ENCODE measurements around the gene OMG.
"Not testable (repeated sequence)": the region's sequence is repeated elsewhere in the genome, so short reads cannot be mapped to it uniquely, and the experiment has no call there.

The OMG gene

DNA sequence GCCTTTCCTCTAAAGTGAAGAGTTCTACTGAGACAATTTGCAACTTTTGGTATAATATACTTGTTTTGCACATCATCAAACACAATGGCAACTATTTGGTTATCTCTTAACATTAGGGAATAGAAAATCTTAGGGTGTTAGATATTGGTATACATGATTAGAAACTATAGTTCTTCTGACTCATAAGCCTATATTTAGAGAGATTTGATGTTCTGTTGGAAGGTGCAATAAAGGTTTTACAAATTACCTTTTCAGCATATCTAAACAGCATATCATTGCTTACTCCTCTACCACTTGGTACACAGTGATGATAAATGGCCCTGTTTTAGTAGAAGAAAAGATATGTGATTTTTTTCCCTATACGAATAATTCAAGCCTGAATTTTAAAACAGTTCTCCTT is 10.6 kb upstream of the OMG start:
- DNase-seq = no peak

DNA sequence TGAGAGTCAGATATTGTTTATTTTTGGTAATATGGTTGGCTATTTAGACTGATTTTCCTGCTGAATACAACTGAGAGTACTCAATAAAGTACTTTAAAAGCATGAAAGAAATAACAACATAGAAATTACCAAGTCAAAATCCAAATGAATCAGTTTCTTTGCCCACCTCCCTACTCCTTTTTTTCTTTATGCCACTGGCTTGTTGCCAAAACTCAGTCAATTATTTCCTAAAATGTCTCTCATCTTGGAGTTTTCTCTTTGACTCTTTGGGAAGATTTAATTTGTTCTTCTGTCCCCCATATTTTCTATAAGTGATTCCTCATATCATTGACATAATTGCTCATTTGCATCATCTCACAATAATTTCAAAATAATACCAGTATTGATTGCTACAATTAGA is 2.6 kb upstream of the OMG start:
- no peak for DNase-seq

DNA sequence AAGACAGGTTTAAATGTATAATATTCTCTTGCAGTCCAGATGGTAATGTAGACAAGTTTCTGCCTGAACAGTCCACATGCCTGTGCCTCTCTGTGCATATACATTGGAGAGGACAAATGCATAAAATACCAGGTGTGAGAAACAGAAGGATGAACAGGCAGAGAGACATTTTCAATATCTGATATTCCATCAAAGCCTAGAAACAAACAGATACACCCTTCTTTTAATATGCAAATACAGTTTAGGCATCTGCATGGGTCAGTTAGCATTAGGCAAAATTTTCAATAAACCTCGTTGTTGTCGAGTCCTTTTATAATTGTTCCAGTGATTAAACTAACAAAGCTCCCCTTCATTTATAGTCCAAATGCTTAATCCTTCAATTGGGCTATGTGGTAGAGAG is 897 bp downstream of the OMG start:
- DNase-seq = no peak

DNA sequence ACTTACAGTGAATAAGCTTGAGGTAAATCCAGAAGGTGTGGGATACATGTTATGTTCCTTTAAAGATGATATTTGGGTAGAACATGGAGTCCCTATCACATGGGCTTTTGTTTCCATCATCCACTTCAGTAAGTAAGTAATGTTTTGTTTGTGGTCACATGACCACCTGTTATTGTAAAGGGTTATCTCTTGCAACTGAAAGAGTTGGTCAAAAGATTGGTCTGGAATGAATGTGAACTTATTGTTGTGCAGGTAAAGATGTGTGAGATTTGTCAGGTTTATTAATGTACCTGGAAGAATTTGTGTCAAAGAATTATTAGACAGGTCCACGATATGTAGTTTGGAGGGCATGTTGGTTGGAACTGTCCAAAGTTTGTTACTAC is 1.6 kb downstream of the OMG start:
- DNase-seq = no peak

DNA sequence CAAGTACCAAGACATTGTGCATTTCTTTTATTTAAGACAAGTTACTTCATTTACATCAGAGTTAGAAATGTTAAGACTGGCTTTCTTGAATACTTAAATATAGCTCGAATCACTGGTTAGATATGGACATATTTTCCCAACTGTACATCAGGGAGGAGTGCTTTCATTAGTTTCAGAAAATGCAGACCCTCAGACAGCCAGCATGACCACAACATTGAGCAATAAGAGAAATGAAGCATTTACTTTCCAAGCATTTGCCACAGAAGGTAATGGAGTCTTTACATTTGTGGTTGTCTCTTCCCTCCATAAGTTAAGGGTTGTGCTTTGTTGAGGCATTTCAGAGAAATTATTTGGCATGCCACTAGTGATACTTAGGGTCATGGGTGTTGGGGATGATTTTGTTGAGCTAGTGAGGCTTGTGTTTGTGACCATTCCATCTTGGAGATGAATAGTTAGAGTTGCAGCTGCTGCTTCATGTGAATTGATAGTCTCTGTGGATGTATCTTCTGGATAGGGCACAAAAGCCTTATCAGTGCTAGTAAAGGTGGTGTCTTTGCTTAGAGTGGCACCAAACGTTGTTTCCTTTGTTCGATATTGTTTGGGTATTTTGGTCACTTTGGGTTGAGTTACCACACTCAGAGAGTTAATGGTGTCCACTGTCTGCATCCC is 2.1 kb downstream of the OMG start:
- DNase-seq = no peak

DNA sequence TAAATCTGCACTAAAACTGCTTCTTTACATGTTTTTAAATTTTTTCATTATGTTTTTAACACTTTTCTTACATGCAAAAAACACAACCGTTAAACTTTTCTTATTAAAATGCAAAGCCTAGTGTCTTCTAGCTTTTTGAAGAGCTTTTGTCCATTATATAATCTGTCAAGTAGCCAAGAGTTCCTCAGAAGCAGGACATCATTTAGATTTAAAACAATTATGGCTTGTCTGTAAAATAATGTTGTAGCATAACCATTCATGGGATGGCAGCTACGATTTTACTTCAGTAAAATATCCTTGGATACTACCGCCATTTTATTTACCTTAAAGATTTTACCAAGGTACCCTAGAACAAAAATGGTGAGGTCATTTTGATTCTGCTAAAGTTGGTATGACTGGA is 2.8 kb downstream of the OMG start:
- no peak for DNase-seq

DNA sequence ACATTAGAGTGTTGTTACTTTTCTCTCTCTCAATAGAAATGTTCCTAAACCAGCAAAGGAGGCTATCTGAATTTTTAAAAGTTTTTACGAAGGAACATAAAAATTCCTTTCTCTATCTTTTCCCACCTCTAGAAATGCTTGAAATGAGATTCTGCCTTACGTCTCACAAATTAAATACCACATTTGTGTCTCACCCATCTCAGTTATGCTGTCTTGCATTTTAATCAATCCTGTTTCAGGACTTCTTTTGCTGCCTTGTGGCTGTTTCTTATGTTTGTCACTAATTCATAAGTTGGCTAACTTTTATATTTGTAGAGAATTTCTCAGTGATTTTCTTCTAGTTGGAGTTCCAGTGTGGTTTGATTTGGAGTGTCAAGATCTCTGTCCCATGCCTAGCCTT is 3.5 kb downstream of the OMG start:
- DNase-seq = no peak

DNA sequence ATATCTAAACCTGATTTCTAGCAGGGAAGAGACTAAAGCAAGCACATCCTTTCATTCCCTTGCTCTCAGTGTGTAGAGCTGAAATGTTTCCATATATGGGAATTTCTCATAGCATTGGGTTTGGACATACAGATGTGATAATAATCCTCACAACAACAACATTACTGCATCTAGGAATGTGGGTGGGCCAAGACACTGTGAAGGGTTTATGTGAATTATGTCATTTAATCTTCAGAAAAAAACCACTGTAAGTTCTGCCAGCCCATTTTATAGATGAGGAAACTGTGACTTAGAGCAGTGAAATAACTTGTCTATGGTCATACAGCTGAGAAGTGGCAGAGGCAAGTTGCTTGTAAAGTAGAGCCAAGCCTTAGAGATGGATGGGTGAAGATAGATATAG is 5.2 kb downstream of the OMG start:
- no peak for DNase-seq

DNA sequence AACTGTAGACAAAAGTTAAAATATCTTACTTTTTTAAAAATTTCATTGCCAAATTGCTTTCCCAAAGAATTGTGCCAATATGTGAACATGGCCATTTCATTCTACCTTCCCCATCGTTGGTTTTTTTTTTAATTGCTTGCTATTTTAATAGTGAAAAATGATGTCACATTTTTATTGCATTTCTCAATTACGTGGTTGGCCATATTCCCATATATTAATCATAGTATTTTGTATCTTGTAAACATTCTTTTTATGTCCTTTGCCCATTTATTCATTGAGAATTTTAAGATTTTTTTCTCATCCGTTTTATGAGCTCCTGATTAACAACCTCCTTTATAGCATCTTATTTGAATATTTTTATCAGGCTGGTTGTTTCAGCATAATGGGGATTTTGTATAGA is 7.2 kb downstream of the OMG start:
- DNase-seq = no peak

DNA sequence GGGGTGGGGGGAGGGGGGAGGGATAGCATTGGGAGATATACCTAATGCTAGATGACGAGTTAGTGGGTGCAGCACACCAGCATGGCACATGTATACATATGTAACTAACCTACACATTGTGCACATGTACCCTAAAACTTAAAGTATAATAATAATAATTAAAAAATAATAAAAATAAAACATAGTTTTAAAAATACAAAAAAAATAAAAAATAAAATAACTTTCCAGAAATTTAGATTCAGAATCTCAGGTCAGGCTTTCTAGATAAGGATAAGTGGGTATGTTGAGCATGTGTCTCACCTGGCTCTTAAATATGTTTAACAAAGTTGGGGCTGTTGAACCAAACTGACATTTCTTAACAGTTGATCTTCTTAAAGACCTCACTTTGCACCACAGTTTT is 9.1 kb downstream of the OMG start:
- not testable (repeated sequence) for DNase-seq

DNA sequence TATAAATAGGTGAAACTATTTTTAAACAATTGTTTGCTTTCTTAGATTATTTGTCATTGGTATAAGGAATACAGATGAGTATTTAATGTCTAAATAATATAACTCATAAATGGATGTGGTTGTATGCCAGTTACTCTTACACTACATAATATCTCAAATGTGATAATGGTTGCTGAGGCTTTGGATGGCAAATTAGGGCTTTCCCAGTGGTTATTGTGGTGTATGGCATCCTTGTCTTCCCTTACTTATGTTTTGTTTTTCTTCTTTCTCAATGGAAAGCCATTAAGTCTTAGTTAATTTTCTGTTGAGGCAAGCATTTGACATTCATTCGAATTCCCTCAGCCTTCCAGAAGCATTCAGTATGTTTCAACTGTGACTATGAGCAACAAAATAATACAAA is 10.5 kb downstream of the OMG start:
- no peak for DNase-seq

DNA sequence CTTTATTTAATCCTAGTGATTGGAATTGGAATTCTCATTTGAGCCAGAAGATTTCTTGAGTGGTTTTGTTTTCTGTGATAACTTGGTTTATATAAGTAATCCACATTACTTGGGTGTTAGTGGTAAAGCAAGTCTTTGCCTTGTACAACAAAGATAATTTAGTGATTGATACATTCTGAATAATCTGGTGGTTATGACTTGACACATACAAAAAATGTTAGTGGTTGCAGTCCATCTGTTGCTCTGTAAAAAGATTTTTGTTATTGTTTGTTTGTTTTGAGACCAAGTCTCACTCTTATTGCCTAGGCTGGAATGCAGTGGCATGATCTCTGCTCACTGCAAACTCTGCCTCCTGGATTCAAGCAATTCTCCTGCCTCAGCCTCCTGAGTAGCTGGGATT is 13.2 kb downstream of the OMG start:
- no peak for DNase-seq

DNA sequence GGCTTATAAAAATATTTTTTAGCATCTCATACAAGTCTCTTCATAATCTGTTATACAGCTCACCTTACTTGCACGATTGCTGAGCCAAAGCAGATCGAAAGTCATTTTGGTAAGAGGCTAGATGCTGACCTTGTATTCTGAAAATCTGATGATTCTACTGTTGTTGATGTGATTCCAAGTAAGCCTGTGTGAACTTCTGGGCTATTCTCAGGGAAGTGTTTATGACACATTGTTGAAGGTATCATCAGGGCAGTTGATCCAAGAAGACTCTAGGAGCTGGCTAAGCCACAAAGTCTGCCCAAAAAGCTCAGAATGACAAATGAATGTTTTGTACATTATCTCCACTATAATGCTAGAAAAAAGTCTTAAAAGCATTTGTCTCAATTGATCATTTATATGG is 16.0 kb downstream of the OMG start:
- no peak for DNase-seq

DNA sequence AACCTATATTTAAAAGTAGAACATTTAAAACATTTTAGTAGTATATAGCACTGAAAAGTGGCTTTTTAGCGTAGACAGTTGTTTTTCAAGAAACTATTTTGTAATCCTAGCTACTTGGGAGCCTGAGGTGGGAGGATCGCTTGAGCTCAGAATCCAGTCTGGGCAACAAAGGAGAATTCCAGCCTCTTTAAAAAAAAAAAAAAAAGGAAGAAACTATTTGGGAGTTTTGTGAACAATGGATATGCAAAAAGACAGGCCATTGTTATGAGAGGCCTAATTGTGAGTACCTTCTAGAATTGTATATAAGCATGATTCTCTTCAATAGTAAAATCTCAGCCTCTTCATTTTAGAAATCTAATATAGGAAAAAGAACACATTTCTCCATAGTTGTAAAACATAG is 17.6 kb downstream of the OMG start:
- no peak for DNase-seq

DNA sequence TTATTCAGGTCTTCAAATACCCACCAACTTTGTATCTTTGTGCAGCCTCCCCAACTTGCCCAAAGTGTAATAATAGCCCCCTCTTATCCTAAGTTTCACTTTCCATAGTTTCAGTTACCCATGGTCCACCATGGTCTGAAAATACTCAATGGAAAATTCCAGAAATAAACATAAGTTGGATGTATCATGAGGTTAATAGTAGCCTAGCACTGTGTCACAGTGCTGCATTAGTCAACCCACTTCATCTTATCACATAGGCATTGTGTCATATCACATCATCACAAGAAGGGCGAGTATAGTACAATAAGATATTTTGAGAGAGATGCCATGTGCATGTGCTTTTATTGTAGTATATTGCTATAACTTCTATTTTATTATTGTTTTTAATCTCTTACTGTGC is 21.9 kb downstream of the OMG start:
- DNase-seq = no peak

DNA sequence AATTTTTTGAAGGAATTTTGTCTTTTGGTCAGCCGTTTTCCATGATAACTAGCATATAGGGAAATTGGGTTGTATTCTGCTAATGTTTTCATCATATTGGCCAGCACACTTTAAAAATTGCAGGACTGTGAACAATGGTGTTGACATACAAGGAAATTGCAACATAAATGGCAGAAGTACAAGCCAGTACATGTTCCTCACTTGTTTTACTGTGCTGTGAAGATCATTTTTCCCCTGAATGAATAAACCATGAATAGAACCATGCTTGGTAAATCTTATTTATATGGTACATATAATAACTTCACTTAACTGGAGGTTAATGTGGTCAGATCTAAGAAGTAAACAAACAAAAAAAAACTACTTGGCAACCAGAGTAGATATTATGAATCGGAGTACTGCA is 22.8 kb downstream of the OMG start:
- no peak for DNase-seq

DNA sequence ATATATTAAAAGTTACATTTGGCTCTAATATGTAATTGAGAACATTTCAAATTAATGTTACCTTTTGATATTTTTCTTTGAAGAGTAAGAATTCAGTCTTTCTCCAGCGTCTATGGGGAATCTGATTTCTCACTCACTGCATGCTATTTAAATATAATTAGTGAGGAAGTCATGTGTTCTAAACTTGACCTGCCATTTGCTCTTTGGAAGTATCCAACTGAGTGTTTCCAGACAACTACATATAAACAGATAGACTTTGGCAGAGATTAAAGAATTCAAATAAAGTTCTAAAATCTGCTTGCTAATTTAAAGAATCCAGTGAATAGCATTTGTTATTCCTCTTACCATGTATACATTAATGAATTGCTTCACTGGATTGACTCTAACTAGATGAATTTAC is 23.5 kb downstream of the OMG start:
- DNase-seq = no peak

DNA sequence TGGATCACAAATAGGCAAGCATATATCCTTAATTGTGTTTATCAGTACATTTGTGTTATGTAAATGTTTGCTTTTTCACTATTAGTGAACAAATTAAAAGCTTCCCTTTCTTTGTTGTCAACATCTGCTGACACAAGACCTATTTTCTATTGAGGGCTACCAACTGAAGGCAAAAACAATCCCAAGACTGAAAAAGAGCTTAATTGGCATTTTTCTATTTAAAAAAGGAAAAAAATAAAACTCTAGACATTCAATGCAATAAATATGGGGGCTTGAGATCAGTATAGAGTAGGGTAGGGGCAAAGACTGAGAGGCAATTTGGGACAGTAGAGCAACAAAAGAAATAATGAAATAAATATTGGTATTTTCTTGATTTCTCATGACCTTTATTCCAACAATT is 24.2 kb downstream of the OMG start:
- no peak for DNase-seq

DNA sequence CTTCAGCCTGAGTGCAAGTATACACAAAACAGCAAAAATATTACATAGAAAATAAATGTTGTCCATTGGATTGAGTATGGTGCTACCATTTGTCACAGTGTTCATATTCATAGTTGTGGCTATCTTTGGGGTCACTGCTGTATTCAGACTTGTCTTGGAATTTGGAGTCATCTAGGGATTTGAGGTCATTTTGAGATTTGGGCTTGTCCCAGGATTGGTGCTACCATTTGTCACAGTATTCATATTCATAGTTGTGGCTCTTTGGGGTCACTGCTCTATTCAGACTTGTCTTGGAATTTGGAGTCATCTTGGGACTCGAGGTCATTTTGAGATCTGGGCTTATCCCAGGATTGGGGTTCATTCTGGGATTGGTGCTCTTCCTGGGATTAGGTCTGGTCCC is 24.8 kb downstream of the OMG start:
- no peak for DNase-seq

DNA sequence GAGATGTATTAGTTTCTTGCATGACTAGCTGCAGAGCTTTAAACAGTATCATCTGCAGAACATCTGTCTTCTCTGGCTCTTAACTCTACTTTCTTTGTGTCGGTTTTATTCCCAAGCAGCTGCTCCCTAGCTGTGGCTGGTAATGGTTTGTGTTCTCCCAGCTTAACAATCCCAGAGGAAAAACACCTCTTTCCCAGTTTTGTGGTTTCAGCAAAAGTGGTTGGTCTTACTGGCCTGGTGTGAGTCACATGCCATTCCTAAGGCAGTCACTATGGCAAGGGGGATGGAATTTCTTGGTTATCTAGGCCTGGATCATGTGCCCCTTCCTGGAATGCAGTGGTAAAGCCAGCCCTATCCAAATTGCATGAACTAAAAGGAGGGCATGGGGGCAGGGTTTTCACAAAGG is 27.5 kb downstream of the OMG start:
- DNase-seq = no peak

DNA sequence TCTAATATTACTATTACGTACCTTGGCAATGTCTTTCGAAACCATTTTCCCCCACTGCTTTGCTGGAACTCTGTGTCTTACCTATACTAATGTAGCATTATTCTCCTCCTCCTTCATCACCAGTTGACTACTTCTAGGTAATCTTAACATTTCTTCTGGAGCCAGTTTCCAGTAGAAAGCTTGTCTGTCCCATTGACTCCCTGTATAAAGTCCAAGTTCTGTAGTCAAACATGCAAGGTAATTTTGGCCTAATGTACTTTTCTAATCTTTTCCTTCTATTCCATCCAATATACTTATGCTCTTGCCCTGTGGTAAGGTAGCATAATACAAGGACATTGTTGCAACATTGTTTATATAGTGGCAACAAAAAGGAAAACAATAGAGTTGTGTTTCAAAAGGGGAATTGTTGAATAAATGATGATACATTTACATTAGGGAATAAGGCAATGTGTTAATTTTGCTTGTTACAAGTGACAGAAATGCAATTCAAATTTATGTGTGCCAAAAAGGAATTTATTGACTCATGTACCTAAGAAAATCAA is 27.9 kb downstream of the OMG start:
- DNase-seq = no peak

DNA sequence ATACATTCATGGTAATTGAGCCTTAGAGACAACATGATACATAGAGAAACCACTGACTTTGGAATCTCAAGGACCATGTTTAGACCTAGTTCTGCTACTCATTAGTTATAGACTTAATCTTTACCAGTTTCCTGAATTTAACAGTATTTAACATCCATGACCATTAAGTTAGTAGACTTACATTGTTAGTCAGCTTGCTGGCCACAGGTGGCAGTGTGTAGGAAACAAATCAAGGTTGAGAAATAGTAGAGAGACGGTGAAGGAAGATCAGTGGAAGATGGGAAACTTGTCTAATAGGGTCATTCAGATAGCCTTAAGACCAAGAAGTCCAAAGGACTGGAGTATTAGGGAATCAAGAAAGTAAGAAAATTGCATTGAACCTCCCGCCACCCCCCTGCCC is 31.0 kb downstream of the OMG start:
- peak; percentile 8 for DNase-seq

DNA sequence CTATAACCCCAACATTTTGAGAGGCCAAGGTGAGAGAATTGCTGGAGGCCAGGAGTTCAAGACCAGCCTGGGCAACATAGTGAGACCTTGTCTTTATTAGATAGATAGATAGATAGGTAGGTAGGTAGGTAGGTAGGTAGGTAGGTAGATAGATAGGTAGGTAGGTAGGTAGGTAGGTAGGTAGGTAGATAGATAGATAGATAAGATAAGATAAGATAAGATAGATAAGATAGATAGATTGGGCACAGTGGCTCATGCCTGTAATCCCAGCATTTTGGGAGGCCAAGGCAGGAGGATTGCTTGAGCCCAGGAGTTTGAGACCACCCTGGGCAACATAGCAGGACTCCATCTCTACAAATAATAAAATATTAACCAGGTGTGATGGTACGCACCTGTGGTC is 34.1 kb downstream of the OMG start:
- DNase-seq = not testable (repeated sequence)

DNA sequence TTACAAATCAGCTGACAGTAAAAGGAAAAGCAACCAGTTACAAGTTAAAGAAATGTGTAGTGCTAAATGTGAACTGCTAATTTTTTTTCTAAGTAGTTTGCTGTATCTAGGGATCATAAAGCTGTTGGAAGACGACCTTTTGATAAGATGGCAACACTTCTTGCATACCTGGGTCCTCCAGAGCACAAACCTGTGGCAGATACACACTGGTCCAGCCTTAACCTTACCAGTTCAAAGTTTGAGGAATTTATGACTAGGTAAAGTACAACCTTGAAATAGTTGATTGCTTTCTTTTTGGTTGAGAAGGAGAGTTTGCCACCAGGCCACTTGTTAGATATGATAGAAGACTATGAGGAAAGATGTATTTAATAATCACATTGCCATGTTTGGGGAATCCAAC is 35.4 kb downstream of the OMG start:
- DNase-seq = no peak

DNA sequence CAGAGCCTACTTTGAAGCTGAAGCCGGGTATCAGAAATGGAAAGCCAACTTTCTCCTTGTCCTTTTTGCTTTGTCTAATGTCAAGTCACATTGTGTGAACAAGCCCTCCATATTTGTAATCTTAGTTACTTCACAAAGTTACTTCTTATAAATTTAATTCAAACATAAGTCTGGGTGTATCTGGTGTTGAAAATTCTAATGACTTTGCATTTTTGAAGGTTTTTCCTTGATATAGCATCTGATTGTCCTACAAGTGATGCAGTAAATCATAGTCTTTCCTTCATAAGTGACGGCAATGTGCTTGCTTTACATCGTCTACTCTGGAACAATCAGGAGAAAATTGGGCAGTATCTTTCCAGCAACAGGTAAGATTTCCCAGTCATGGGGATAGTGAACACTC is 36.9 kb downstream of the OMG start:
- DNase-seq = no peak

DNA sequence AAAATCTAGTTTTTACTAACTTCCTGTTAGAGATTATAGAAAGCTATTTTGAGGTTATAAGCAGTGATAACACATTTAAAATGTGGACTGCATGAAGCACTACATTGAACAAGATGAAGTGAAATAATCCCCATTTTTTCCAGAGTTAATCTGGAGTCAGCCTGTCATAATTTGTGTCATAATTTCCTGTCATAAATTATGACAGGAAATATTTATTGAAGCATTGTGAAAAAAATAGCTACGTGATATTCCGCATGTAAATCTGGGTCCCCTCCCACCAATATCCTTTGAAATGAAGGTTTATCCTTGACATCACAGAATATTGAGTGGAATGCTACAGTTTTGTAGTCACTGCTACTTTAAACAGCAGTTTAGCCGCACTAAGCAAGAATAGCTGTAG is 40.1 kb downstream of the OMG start:
- no peak for DNase-seq

All from RPMI8226 (cell line).